Keratinocyte (primary cell): ENCODE results near the gene ACTR2.

ENCODE experiments used
- EZH2 ChIP-seq: IDR thresholded peaks from one replicate; pipeline ENCODE4 v1.6.1; 2012; ENCODE audit warnings: inconsistent platforms, mild to moderate bottlenecking, low read length, moderate library complexity
- TF ChIP-seq, protein P1 (sequence below), 3 experiments: IDR thresholded peaks in 1 of 3; conservative IDR thresholded peaks in 1 of 3; optimal IDR thresholded peaks in 1 of 3; 2 replicates in 2 of 3; 3 replicates in 1 of 3; pipeline versions ENCODE3 to v1.5.1; 2011; ENCODE audit warnings: low read length in 3 of 3, mild to moderate bottlenecking in 3 of 3, moderate library complexity in 2 of 3, control low read depth in 1 of 3, inconsistent platforms in 1 of 3; ENCODE audit not compliant: insufficient read depth in 2 of 3; ENCODE audit errors: extremely low read depth in 1 of 3

DNA sequence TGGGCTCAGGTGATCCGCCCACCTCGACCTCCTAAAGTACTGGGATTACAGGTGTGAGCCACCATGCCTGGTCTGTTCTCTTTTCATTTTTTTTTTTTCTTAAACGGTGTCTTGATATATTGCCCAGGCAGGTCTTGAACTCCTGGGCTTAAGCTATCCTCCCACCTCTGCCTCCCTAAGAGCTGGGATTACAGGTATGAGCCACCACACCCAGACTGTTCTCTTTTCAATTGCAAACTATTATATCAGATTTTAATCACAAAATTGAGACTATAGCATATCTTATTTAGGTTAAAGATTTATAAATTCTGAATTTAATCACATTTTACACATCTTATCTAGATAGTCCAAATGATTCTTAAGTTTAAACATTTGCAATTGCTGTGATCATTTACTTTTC is 15.5 kb upstream of the ACTR2 start:
- TF ChIP-seq, protein P1, sequence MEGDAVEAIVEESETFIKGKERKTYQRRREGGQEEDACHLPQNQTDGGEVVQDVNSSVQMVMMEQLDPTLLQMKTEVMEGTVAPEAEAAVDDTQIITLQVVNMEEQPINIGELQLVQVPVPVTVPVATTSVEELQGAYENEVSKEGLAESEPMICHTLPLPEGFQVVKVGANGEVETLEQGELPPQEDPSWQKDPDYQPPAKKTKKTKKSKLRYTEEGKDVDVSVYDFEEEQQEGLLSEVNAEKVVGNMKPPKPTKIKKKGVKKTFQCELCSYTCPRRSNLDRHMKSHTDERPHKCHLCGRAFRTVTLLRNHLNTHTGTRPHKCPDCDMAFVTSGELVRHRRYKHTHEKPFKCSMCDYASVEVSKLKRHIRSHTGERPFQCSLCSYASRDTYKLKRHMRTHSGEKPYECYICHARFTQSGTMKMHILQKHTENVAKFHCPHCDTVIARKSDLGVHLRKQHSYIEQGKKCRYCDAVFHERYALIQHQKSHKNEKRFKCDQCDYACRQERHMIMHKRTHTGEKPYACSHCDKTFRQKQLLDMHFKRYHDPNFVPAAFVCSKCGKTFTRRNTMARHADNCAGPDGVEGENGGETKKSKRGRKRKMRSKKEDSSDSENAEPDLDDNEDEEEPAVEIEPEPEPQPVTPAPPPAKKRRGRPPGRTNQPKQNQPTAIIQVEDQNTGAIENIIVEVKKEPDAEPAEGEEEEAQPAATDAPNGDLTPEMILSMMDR (optimal IDR thresholded peaks at IDR 0.05 in 1 of 3, IDR thresholded peaks at IDR 0.05 in 1 of 3, conservative IDR thresholded peaks at IDR 0.05 in 1 of 3; ENCODE audit: extremely low read depth in 1 of 3, insufficient read depth in 2 of 3, low read length in 3 of 3) = no peak
- TF ChIP-seq EZH2 = no peak
